Suprapubic skin (tissue), 4 donors: Measurements from ENCODE around the gene TEAD1.

Experiments used
- CTCF ChIP-seq, 2 donors: fragments of 200-600 bp in 1 of 2; fragments of 450-650 bp in 1 of 2; sonication (generic) in 1 of 2; IDR thresholded peaks; one replicate each; pipeline ENCODE4 v1.5.1; 2016 to 2019; ENCODE audit warnings: antibody characterized with exemption in 2 of 2, mild to moderate bottlenecking in 1 of 2, moderate library complexity in 1 of 2
- POLR2A ChIP-seq, 2 donors: fragments of 450-650 bp; IDR thresholded peaks; one replicate each; pipeline ENCODE4 v1.6.1; 2017; ENCODE audit warnings: antibody characterized with exemption in 2 of 2, mild to moderate bottlenecking in 2 of 2, moderate library complexity in 2 of 2
- POLR2AphosphoS5 ChIP-seq, 3 donors: sonication (generic); formaldehyde crosslinking; IDR thresholded peaks; one replicate each; pipeline ENCODE4 v1.6.1; 2017; ENCODE audit warnings: antibody characterized with exemption in 3 of 3

- no peak for TF ChIP-seq CTCF (IDR thresholded peaks at IDR 0.05)
- TF ChIP-seq POLR2AphosphoS5 (IDR thresholded peaks at IDR 0.05), result no peak
- TF ChIP-seq POLR2A (IDR thresholded peaks at IDR 0.05), result no peak
Measured at GRCh38 chr11:12845163-12845562, 170.9 kb downstream of the TEAD1 start.
